Peyer's patch (tissue), 4 donors: Measurements from ENCODE around the gene PROK2. TPM values are rescaled to one million over a fixed set of nuclear protein-coding genes. Genes with fewer than 3 reads are reported as not detected.

Experiments used
- DNase-seq, 3 donors: peaks; one replicate each; pipeline ENCODE4 v3.0.0-alpha.2; 2017 to 2019
- H3K27ac ChIP-seq, 4 donors: fragments of 200-600 bp; sonication (generic); one replicate each; pipeline ENCODE4 v1.5.1; 2016 to 2019
- H3K27me3 ChIP-seq, 2 donors: fragments of 200-600 bp; sonication (generic); one replicate each; pipeline ENCODE4 v1.5.1; 2019
- H3K36me3 ChIP-seq, 3 donors: fragments of 200-600 bp; sonication (generic); one replicate each; pipeline ENCODE4 v1.5.1; 2016 to 2019
- H3K4me1 ChIP-seq, 4 donors: fragments of 200-600 bp; sonication (generic); one replicate each; pipeline ENCODE4 v1.5.1; 2016 to 2019
- H3K4me3 ChIP-seq, 4 donors: fragments of 200-600 bp; sonication (generic); 1 replicate in 3 of 4; 2 replicates in 1 of 4; pipeline ENCODE4 v1.5.1; 2016 to 2019; ENCODE audit warnings: mild to moderate bottlenecking in 1 of 4
- H3K9me3 ChIP-seq, 4 donors: fragments of 200-600 bp; sonication (generic); one replicate each; pipeline ENCODE4 v1.5.1; 2016 to 2019; ENCODE audit warnings: mild to moderate bottlenecking in 1 of 4
- CTCF ChIP-seq, 6 experiments: fragments of 450-650 bp in 4 of 6; fragments of 200-600 bp in 2 of 6; sonication (generic) in 1 of 6; IDR thresholded peaks; one replicate each; pipeline ENCODE4 v1.5.1; 2017 to 2019; ENCODE audit warnings: antibody characterized with exemption in 6 of 6, mild to moderate bottlenecking in 3 of 6, moderate library complexity in 1 of 6
- POLR2A ChIP-seq, 2 donors: fragments of 450-650 bp; IDR thresholded peaks; one replicate each; pipeline ENCODE4 v1.5.1; 2017; ENCODE audit warnings: antibody characterized with exemption in 2 of 2, mild to moderate bottlenecking in 2 of 2, moderate library complexity in 2 of 2
- small RNA-seq, 2 donors: library from RNA; depleted of rRNA; stranded (forward); fragments of <200 nt; gene quantifications; one replicate each; pipeline ENCODE3, GENCODE V24; 2016
- total RNA-seq, 4 donors: library from RNA; depleted of rRNA; stranded (reverse); fragments of >200 nt; gene quantifications; one replicate each; pipeline ENCODE4 v1.1.0, GENCODE V29; 2016

PROK2 gene
- total RNA-seq, 4 donors from 2014 or later: not detected

- no peaks in the 10 kb centered on the region for H3K27me3 ChIP-seq
- no peaks in the 10 kb centered on the region for H3K9me3 ChIP-seq
- H3K36me3 ChIP-seq: no peaks in the 10 kb centered on the region
- TF ChIP-seq POLR2A (IDR thresholded peaks at IDR 0.05): peak; percentile 54 to 60
- TF ChIP-seq CTCF (IDR thresholded peaks at IDR 0.05): no peak
- peak; percentile 37 to 78 (median 71) for DNase-seq
- peaks cover 0 to 18% (median 0%) of the 10 kb centered on the region in 4 donors for H3K4me1 ChIP-seq
- H3K4me3 ChIP-seq: peak overlapping the region; percentile 77 to 90 (median 85)
- H3K27ac ChIP-seq: peak overlapping the region; percentile 84 to 93 (median 86)
Measured at GRCh38 chr3:71724584-71725270, 60.2 kb downstream of the PROK2 start.

- peaks cover 0 to 18% (median 0%) of the 10 kb centered on the region in 4 donors for H3K4me1 ChIP-seq
- H3K27ac ChIP-seq: peak overlapping the region; percentile 84 to 93 (median 86)
- no peak for DNase-seq
- no peaks in the 10 kb centered on the region for H3K9me3 ChIP-seq
- no peaks in the 10 kb centered on the region for H3K27me3 ChIP-seq
- H3K4me3 ChIP-seq: peak overlapping the region; percentile 77 to 90 (median 85)
- TF ChIP-seq CTCF (IDR thresholded peaks at IDR 0.05) (no peak), POLR2A (IDR thresholded peaks at IDR 0.05) (no peak)
- H3K36me3 ChIP-seq: no peaks in the 10 kb centered on the region
Measured at GRCh38 chr3:71724171-71724453, 60.8 kb downstream of the PROK2 start.

GRCh38 chr3:71723452-71724170, 61.3 kb downstream of the PROK2 start:
- Histone ChIP-seq H3K4me3 (peak overlapping the region; percentile 77 to 90 (median 85)), H3K36me3 (no peaks in the 10 kb centered on the region), H3K27me3 (no peaks in the 10 kb centered on the region), H3K4me1 (peaks cover 0 to 18% (median 0%) of the 10 kb centered on the region in 4 donors), H3K9me3 (no peaks in the 10 kb centered on the region), H3K27ac (peak overlapping the region in 3 of 4 donors; percentile 84 to 93 (median 85))
- DNase-seq: peak in 1 of 3 donors; percentile 31
- TF ChIP-seq POLR2A (IDR thresholded peaks at IDR 0.05): no peak
- no peak for TF ChIP-seq CTCF (IDR thresholded peaks at IDR 0.05)

- no peak for DNase-seq
- TF ChIP-seq POLR2A (IDR thresholded peaks at IDR 0.05): no peak
- no peak for TF ChIP-seq CTCF (IDR thresholded peaks at IDR 0.05)
- Histone ChIP-seq H3K27ac (peak overlapping the region in 2 of 4 donors; percentile 10 to 51), H3K27me3 (no peaks in the 10 kb centered on the region), H3K9me3 (no peaks in the 10 kb centered on the region), H3K36me3 (no peaks in the 10 kb centered on the region), H3K4me1 (peaks cover 0 to 18% (median 0%) of the 10 kb centered on the region in 4 donors), H3K4me3 (no peak overlapping the region)
Measured at GRCh38 chr3:71722693-71723092, 62.3 kb downstream of the PROK2 start.

Small RNA genes lying within 50 kb of the gene (small RNA-seq; reads per million reads assigned to genes)
- gene RN7SL271P: 0 reads per million in 2 donors

Other genes with a start within 250 kb of the PROK2 start
- gene FOXP1, start 201.4 kb downstream of the PROK2 start, total RNA-seq: 100 to 1,000 TPM; 103 to 173 (median 140) TPM
- gene EIF4E3, start 59.7 kb downstream of the PROK2 start, total RNA-seq: 10 to 100 TPM; 20.6 to 40.8 (median 23.9) TPM
- gene GPR27, start 31.3 kb downstream of the PROK2 start, total RNA-seq: not detected